Measurements from ENCODE around the gene WEE1.

GRCh38 chr11:9619004-9619403 is 45.5 kb downstream of the WEE1 start:
- no peak for TF ChIP-seq CTCF (IDR thresholded peaks at IDR 0.05; ENCODE audit: insufficient read depth, low read depth, low read length)
- TF ChIP-seq EZH2 (IDR thresholded peaks at IDR 0.05; ENCODE audit: insufficient read depth, low read length): no peak
